NOMO-1 (cell line): ENCODE measurements around the gene PSG11.
"Not testable (repeated sequence)": the region's sequence is repeated elsewhere in the genome, so short reads cannot be mapped to it uniquely, and the experiment has no call there.

Experiments
- DNase-seq, 2 experiments: peaks; one replicate each; lab custom pipeline; 2025; ENCODE audit not compliant: unreplicated experiment in 2 of 2; lab: John Stamatoyannopoulos, UW

Gene PSG11

DNA sequence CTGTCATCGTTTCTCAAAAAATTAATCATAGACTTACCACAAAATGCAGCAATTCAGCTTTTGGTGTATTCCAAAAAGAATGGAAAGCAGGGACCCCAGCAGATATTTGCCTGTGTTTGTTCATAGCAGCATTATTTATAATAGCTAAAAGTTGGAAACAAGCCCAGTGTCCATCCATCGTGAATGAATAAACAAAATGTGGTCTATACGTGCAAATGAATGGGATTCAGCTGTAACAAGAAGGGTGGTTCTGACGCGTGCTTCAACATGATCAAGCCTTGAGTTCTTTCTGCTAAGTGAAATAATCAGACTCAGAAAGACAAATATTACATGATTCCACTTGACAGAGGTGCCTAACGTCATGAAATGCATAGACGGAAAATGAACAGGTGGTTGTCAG, 36.4 kb downstream of the PSG11 start:
- DNase-seq, result no peak

DNA sequence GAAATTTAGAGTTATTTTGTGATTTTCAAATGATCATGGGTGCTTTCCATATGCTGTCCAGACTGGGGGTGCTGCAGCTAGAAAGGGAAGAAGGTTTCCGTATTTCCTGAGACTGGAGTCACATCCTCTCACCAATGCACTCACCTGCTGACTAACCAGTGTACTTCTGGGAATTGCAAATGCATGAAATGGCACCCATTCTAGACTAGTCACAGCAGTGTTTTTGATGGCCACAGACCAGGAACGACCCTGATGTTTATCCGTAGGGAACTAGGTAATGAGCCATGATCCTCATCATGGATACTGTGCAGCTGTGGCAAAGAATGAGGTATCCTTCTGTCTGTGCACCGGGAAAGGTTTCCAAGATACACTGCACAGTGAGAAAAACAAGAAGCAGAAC, 37.1 kb downstream of the PSG11 start:
- not testable (repeated sequence) for DNase-seq

DNA sequence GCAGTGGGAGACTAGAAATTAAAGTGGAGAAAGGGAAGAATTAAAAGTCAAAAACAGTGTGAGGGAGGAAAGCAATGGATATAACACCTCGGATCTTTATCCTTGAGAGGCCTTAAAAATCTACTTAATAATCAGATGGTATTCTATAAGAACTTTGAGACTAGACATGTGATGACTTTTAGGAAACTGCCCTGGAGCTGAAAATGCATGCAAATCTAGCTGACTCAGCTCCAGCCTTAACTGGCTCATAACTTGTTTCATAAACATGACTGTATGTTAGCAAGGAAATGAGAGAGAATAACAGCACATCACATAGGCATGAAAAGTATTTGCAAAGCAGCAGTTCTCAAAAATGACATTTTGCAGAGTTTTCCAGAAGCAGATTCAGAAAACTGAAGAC, 38.1 kb downstream of the PSG11 start:
- DNase-seq, result not testable (repeated sequence)

DNA sequence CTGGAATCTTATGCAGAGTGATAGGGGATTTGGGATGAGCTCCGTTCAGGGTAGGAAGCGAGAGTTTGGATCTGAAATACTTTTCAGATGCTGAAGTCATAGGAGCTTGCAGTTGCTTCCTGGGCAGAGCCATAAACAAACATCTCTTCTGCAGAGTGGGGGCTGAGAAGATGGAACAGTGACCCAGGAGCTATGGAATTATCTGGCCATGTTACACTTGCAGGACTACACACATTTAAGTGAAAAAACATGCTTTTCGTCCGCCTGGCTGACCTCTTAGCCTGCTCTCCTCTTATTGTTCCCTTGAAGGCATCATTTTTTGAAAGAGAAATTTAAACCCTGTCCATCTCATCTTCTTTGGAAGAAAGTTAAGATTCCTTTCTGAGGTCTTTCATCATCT, 40.7 kb downstream of the PSG11 start:
- DNase-seq, result no peak

DNA sequence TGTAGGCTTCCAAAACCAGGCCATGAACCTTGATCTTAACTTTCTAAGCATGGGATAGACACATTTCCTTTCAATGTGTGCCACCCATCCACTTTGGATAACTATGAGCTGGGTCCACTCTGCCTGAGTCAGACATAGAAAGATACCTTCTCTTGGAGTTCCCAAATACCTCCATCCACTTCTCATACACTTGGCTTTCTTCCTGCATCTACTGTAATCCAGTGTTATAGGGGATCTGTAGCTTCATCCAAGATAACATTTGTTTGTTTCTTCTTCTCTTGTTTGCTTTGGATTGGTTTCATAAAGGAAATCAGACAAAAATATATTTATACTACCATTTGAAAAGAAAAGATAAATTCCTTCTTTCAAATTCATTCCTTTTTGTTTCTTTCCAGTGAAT, 44.2 kb downstream of the PSG11 start:
- not testable (repeated sequence) for DNase-seq

DNA sequence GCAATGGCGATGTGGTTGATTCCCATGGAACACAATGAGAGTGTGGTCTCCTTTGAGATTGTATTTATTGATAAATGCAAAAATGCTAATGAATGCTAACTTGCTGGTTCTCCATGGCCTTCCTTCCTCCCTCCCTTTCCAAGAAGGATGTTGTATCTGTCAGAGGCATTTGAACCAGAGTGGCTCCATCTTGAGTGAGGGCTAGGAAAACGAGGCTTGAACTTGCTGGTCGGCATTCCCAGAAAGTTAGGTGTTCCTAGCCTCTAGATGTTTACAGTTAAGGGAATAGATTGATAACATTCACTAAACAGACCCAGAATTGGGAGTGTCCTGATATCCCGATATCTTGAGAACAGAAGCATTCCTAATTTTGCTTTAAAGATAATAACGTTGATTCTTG, 54.8 kb downstream of the PSG11 start:
- not testable (repeated sequence) for DNase-seq

DNA sequence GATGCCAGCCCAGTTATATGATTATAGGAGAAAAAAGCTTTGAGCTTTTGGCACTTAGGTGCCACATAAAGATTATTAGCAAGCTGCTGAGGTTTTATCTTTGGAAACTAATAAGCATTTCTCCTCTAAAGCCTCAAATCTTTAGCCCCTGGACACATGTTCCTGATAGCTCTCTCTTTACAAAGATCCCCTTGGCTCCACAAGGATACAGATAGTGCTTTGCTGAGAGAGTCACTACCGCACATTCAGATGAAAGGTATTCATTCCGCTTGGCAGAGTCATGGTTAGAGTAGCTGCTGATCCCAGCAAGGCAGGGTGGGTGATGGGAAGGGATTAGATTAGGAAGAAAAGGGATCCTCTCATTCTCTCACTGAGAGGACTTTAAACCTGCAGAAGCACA, 61.1 kb downstream of the PSG11 start:
- DNase-seq, result no peak

DNA sequence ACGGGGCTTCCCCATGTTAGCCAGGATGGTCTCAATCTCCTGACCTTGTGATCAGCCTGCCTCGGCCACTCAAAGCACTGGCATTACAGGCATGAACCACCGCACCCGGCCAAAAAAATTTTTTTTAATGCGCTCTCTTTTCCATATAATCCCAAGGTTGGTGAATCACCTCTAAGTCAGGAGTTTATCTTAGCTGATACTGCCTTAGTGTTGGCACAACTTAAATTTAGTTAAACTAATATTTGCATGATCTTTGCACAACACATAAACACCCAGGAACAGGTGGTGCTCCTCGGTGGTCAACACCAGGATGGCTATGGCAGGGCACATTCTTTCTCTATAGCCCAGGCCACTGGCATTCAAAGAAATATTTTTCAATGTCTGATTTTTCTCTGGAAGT, 65.2 kb downstream of the PSG11 start:
- no peak for DNase-seq
